Left lung (tissue), 10 donors: ENCODE results near the gene TMEM256. TPM values are rescaled to one million over a fixed set of nuclear protein-coding genes. Genes with fewer than 3 reads are reported as not detected.

ENCODE experiments used
- ATAC-seq: fragments of 200-7000 bp; cut with Tn5 transposase; one replicate; pipeline ENCODE4 v1.9.1; 2020; ENCODE audit warnings: moderate library complexity
- DNase-seq, 4 donors: peaks; one replicate each; pipeline ENCODE4 v3.0.0-alpha.2; 2013 to 2020
- H3K27ac ChIP-seq, 2 donors: fragments of 200-600 bp; sonication (generic) in 1 of 2; one replicate each; pipeline versions ENCODE4 v1.5.0 to v1.8.0; 2020 to 2021
- H3K27me3 ChIP-seq, 2 donors: fragments of 200-600 bp; sonication (generic) in 1 of 2; one replicate each; pipeline versions ENCODE4 v1.5.0 to v1.8.0; 2020 to 2021
- H3K36me3 ChIP-seq, 2 donors: fragments of 200-600 bp; sonication (generic) in 1 of 2; one replicate each; pipeline versions ENCODE4 v1.5.0 to v1.8.0; 2020 to 2021
- H3K4me1 ChIP-seq, 2 donors: fragments of 200-600 bp; one replicate each; pipeline ENCODE4 v1.8.0; 2021
- H3K4me3 ChIP-seq, 2 donors: fragments of 200-600 bp; sonication (generic) in 1 of 2; one replicate each; pipeline versions ENCODE4 v1.5.0 to v1.8.0; 2020 to 2021; ENCODE audit warnings: mild to moderate bottlenecking in 1 of 2
- H3K9me3 ChIP-seq, 2 donors: fragments of 200-600 bp; sonication (generic) in 1 of 2; one replicate each; pipeline versions ENCODE4 v1.5.0 to v1.8.0; 2020 to 2021
- CTCF ChIP-seq, 2 donors: fragments of 200-600 bp; sonication (generic) in 1 of 2; IDR thresholded peaks; one replicate each; pipeline versions ENCODE4 v1.5.0 to v1.8.0; 2021; ENCODE audit warnings: antibody characterized with exemption in 2 of 2
- intact Hi-C, 2 donors: fragments of 100-400 bp; cut with DNase I; formaldehyde crosslinking; loops; one replicate each; pipeline versions ENCODE4 v1.11.2 to v1.14.2; 2022
- polyA plus RNA-seq, 6 donors: library from polyadenylated mRNA; unstranded; fragments of 120-200 nt; gene quantifications; one replicate each; pipeline ENCODE4 v1.2.1, GENCODE V29; 2013; ENCODE audit not compliant: insufficient read length in 6 of 6
- total RNA-seq, 2 donors: library from RNA; stranded (reverse); fragmentation: NEBNext Ultra II Directional; extraction: Animal tissue kit (Norgen Biotek cat#: 25700); gene quantifications; one replicate each; pipeline ENCODE4 v1.2.1, GENCODE V29; 2021
- donor health status: DM: no; HTN: yes; CAD: no.
- donor health status: DM: no; HTN: no; CAD: no.

Gene TMEM256
- total and polyA plus RNA-seq, 8 donors = 50.7 to 75.7 (median 71.5) TPM

DNA sequence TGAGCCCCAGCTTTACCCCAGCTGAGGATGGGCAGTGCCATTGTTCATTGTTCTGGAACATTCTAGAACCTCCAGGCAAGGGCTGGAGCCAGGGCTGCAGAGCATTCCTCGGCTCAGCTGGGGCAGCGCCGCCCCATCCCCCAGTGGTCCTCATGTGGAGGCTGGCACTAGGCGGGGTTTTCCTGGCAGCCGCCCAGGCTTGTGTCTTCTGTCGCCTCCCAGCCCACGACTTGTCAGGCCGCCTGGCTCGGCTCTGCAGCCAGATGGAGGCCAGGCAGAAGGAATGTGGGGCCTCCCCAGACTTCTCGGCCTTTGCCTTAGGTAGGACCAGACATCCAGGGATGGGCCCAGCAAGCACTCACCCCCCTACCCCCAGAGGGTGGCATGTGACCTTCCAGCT, 48.8 kb downstream of the TMEM256 start, which contains the start of gene TMEM95:
TMEM95 (plus strand) TSS at position 104 of the 400 bp plus-strand sequence; CDS start at position 153, 49 bp downstream.
- Histone ChIP-seq H3K36me3 (no peaks in the 10 kb centered on the region), H3K27me3 (no peaks in the 10 kb centered on the region), H3K4me1 (peaks cover 13 to 50% of the 10 kb centered on the region in 2 donors), H3K4me3 (no peak within 1 kb of the TSS), H3K9me3 (no peaks in the 10 kb centered on the region), H3K27ac (peak within 1 kb of the TSS in 1 of 2 donors; percentile 33)
- ATAC-seq (no peak), DNase-seq (peak in 2 of 4 donors; percentile 34 to 79)
- TF ChIP-seq CTCF (IDR thresholded peaks at IDR 0.05) = no peak
- intact Hi-C loops = loop anchor here in 1 of 2 donors (5.0 to 10.0 kb wide), 2 partner anchors 80 to 207 kb away; partner anchors contain the start of genes FGF11, SENP3 and TMEM102

DNA sequence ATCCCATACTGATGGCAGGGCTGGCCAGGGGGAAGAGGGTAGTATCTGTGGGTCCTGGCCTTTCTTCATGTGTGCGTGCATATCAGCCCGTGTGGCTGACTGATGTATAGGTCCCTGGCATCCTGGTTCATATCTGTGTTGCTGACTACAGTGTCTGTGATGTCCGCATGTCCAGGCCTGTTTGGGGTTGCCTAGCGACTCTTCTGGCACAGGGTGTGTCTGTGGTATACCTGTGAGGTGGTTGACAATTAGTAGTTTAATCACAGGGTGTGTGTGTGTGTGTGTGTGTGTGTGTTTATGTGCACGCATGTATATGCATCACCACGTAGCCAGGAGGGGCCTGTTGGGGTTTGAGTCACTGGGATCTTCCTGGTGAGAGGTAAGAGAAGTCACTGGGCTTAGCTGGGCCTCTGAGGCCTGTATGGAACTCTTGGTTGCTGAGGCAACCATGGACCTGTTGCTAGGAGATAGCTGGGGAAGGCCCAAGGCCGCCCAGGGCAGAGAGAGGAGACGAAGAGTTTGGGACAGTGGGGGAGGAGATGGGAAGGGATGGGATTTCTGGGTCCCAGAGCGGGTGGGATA, 49.5 kb downstream of the TMEM256 start:
- no peak for ATAC-seq
- intact Hi-C loops = loop anchor here in 1 of 2 donors (10.0 kb wide), 1 partner anchor 80 kb away; the partner anchor contains the start of genes FGF11 and TMEM102
- H3K36me3 ChIP-seq = peaks cover 0 to 3% of the 10 kb centered on the region in 2 donors
- H3K27me3 ChIP-seq = no peaks in the 10 kb centered on the region
- H3K27ac ChIP-seq = peak overlapping the region in 1 of 2 donors; percentile 33
- peaks cover 19 to 57% of the 10 kb centered on the region in 2 donors for H3K4me1 ChIP-seq
- no peaks in the 10 kb centered on the region for H3K9me3 ChIP-seq
- TF ChIP-seq CTCF (IDR thresholded peaks at IDR 0.05) = no peak
- no peak overlapping the region for H3K4me3 ChIP-seq
- DNase-seq = peak in 2 of 4 donors; percentile 27 to 43

Other genes starting within 250 kb of the TMEM256 start
Only the 30 nearest of the 39 such genes appear.
- 10 to 100 TPM; 36.9 to 46.3 TPM for gene DVL2, start 169.6 kb downstream of the TMEM256 start, total RNA-seq
- gene DVL2, start 169.6 kb downstream of the TMEM256 start, polyA plus RNA-seq = 10 to 100 TPM; 51.7 to 59.7 (median 54.6) TPM
- gene PHF23, start 164.6 kb downstream of the TMEM256 start, total RNA-seq = 10 to 100 TPM; 31.1 to 45.4 TPM
- gene PHF23, start 164.6 kb downstream of the TMEM256 start, polyA plus RNA-seq = 10 to 100 TPM; 32.8 to 51.2 (median 46.1) TPM
- gene GABARAP, start 161.6 kb downstream of the TMEM256 start, total RNA-seq = 100 to 1,000 TPM; 545 to 559 TPM
- 100 to 1,000 TPM; 442 to 526 (median 470) TPM for gene GABARAP, start 161.6 kb downstream of the TMEM256 start, polyA plus RNA-seq
- gene CTDNEP1, start 152.4 kb downstream of the TMEM256 start, total RNA-seq = 100 to 1,000 TPM; 134 to 171 TPM
- gene CTDNEP1, start 152.4 kb downstream of the TMEM256 start, polyA plus RNA-seq = 100 to 1,000 TPM; 133 to 154 (median 146) TPM
- gene ELP5, start 151.9 kb downstream of the TMEM256 start, total RNA-seq = 10 to 100 TPM; 26.5 to 46.6 TPM
- 10 to 100 TPM; 36.6 to 49.7 (median 42.9) TPM for gene ELP5, start 151.9 kb downstream of the TMEM256 start, polyA plus RNA-seq
- 100 to 1,000 TPM; 187 to 197 TPM for gene CLDN7, start 141.6 kb downstream of the TMEM256 start, total RNA-seq
- 10 to 100 TPM; 26.0 to 37.0 (median 34.8) TPM for gene CLDN7, start 141.6 kb downstream of the TMEM256 start, polyA plus RNA-seq
- under 1 TPM; 0.60 to 0.85 TPM for gene SLC2A4, start 122.4 kb downstream of the TMEM256 start, total RNA-seq
- 1 to 10 TPM in 4 of 6 donors, under 1 TPM in 2; 0.93 to 1.5 (median 1.3) TPM for gene SLC2A4, start 122.4 kb downstream of the TMEM256 start, polyA plus RNA-seq
- gene YBX2, start 109.5 kb downstream of the TMEM256 start, total RNA-seq = under 1 TPM; 0.37 to 0.67 TPM
- 1 to 10 TPM; 1.3 to 2.5 (median 1.6) TPM for gene YBX2, start 109.5 kb downstream of the TMEM256 start, polyA plus RNA-seq
- gene EIF5A, start 96.5 kb downstream of the TMEM256 start, total RNA-seq = 100 to 1,000 TPM; 307 to 622 TPM
- gene EIF5A, start 96.5 kb downstream of the TMEM256 start, polyA plus RNA-seq = 100 to 1,000 TPM; 213 to 323 (median 262) TPM
- gene GPS2, start 88.7 kb downstream of the TMEM256 start, total RNA-seq = 10 to 100 TPM; 48.2 to 54.9 TPM
- 100 to 1,000 TPM in 1 of 6 donors, 10 to 100 TPM in 5; 73.0 to 102 (median 81.9) TPM for gene GPS2, start 88.7 kb downstream of the TMEM256 start, polyA plus RNA-seq
- 10 to 100 TPM; 27.8 to 35.2 TPM for gene NEURL4, start 74.8 kb downstream of the TMEM256 start, total RNA-seq
- gene NEURL4, start 74.8 kb downstream of the TMEM256 start, polyA plus RNA-seq = 10 to 100 TPM; 22.2 to 36.8 (median 27.9) TPM
- gene ACAP1, start 67.6 kb downstream of the TMEM256 start, total RNA-seq = 10 to 100 TPM in 1 of 2 donors, 1 to 10 TPM in 1; 9.9 to 51.4 TPM
- gene ACAP1, start 67.6 kb downstream of the TMEM256 start, polyA plus RNA-seq = 10 to 100 TPM in 2 of 6 donors, 1 to 10 TPM in 4; 6.7 to 11.3 (median 8.1) TPM
- 10 to 100 TPM; 10.3 to 10.7 TPM for gene KCTD11, start 51.9 kb downstream of the TMEM256 start, total RNA-seq
- 10 to 100 TPM in 3 of 6 donors, 1 to 10 TPM in 3; 8.3 to 13.1 (median 9.9) TPM for gene KCTD11, start 51.9 kb downstream of the TMEM256 start, polyA plus RNA-seq
- not detected for gene TMEM95, start 48.9 kb downstream of the TMEM256 start, total RNA-seq
- gene TMEM95, start 48.9 kb downstream of the TMEM256 start, polyA plus RNA-seq = not detected
- 1 to 10 TPM; 6.1 to 6.4 TPM for gene TNK1, start 23.0 kb downstream of the TMEM256 start, total RNA-seq
- gene TNK1, start 23.0 kb downstream of the TMEM256 start, polyA plus RNA-seq = 1 to 10 TPM; 5.3 to 8.7 (median 6.4) TPM
- 10 to 100 TPM; 42.0 to 42.7 TPM for gene PLSCR3, start 9.6 kb downstream of the TMEM256 start, total RNA-seq
- 10 to 100 TPM; 46.0 to 62.5 (median 57.7) TPM for gene PLSCR3, start 9.6 kb downstream of the TMEM256 start, polyA plus RNA-seq
- gene NLGN2, start 3.7 kb upstream of the TMEM256 start, total RNA-seq = 10 to 100 TPM; 14.8 to 20.1 TPM
- gene NLGN2, start 3.7 kb upstream of the TMEM256 start, polyA plus RNA-seq = 10 to 100 TPM; 25.3 to 34.4 (median 30.1) TPM
- gene SPEM1, start 16.2 kb upstream of the TMEM256 start, total RNA-seq = not detected
- not detected for gene SPEM1, start 16.2 kb upstream of the TMEM256 start, polyA plus RNA-seq
- gene SPEM2, start 21.5 kb upstream of the TMEM256 start, total RNA-seq = not detected
- not detected for gene SPEM2, start 21.5 kb upstream of the TMEM256 start, polyA plus RNA-seq
- not detected for gene SPEM3, start 24.8 kb upstream of the TMEM256 start, total RNA-seq
- gene SPEM3, start 24.8 kb upstream of the TMEM256 start, polyA plus RNA-seq = not detected
- gene TMEM102, start 31.3 kb upstream of the TMEM256 start, total RNA-seq = 1 to 10 TPM; 7.2 to 9.6 TPM
- 1 to 10 TPM; 2.1 to 3.3 (median 2.6) TPM for gene TMEM102, start 31.3 kb upstream of the TMEM256 start, polyA plus RNA-seq
- gene FGF11, start 35.4 kb upstream of the TMEM256 start, total RNA-seq = 1 to 10 TPM in 1 of 2 donors, under 1 TPM in 1; 0.97 to 1.7 TPM
- 1 to 10 TPM; 1.7 to 2.8 (median 2.3) TPM for gene FGF11, start 35.4 kb upstream of the TMEM256 start, polyA plus RNA-seq
- gene CHRNB1, start 41.0 kb upstream of the TMEM256 start, total RNA-seq = 10 to 100 TPM; 10.6 to 12.1 TPM
- gene CHRNB1, start 41.0 kb upstream of the TMEM256 start, polyA plus RNA-seq = 10 to 100 TPM in 2 of 6 donors, 1 to 10 TPM in 4; 7.0 to 10.3 (median 9.6) TPM
- gene ZBTB4, start 75.5 kb upstream of the TMEM256 start, total RNA-seq = 10 to 100 TPM; 46.2 to 63.2 TPM
- 10 to 100 TPM; 39.7 to 49.7 (median 42.8) TPM for gene ZBTB4, start 75.5 kb upstream of the TMEM256 start, polyA plus RNA-seq
- gene SLC35G6, start 77.3 kb upstream of the TMEM256 start, total RNA-seq = not detected
- under 1 TPM; 0.17 to 0.35 (median 0.35) TPM for gene SLC35G6, start 77.3 kb upstream of the TMEM256 start, polyA plus RNA-seq
- gene POLR2A, start 80.3 kb upstream of the TMEM256 start, total RNA-seq = 100 to 1,000 TPM in 1 of 2 donors, 10 to 100 TPM in 1; 90.8 to 116 TPM
- 100 to 1,000 TPM in 4 of 6 donors, 10 to 100 TPM in 2; 97.2 to 118 (median 109) TPM for gene POLR2A, start 80.3 kb upstream of the TMEM256 start, polyA plus RNA-seq
- 10 to 100 TPM; 48.5 to 50.5 TPM for gene TNFSF12, start 145.0 kb upstream of the TMEM256 start, total RNA-seq
- gene TNFSF12, start 145.0 kb upstream of the TMEM256 start, polyA plus RNA-seq = 10 to 100 TPM; 23.6 to 30.7 (median 28.4) TPM
- gene TNFSF13, start 154.7 kb upstream of the TMEM256 start, total RNA-seq = 10 to 100 TPM; 79.2 to 87.4 TPM
- gene TNFSF13, start 154.7 kb upstream of the TMEM256 start, polyA plus RNA-seq = 10 to 100 TPM; 13.5 to 21.9 (median 19.8) TPM
- 10 to 100 TPM; 43.5 to 48.6 TPM for gene SENP3, start 157.8 kb upstream of the TMEM256 start, total RNA-seq
- 10 to 100 TPM; 61.9 to 72.5 (median 69.5) TPM for gene SENP3, start 157.8 kb upstream of the TMEM256 start, polyA plus RNA-seq
- 100 to 1,000 TPM; 305 to 427 TPM for gene CD68, start 175.5 kb upstream of the TMEM256 start, total RNA-seq
- gene CD68, start 175.5 kb upstream of the TMEM256 start, polyA plus RNA-seq = 10 to 100 TPM; 23.1 to 35.7 (median 30.5) TPM